WTC11 (cell line): ENCODE data around the gene DBX1.

ENCODE experiments used
- NFYB ChIP-seq: sonication (generic); formaldehyde crosslinking; conservative IDR thresholded peaks from 2 replicates; pipeline ENCODE4 v1.8.0; 2022; ENCODE audit warnings: low read depth, missing genetic modification reagents
- NR3C1 ChIP-seq: sonication (generic); formaldehyde crosslinking; conservative IDR thresholded peaks from 2 replicates; pipeline ENCODE4 v1.8.1; 2023; ENCODE audit warnings: low read depth, mild to moderate bottlenecking, missing genetic modification reagents
- SP1 ChIP-seq: sonication (generic); formaldehyde crosslinking; conservative IDR thresholded peaks from 2 replicates; pipeline ENCODE4 v1.8.1; 2022; ENCODE audit warnings: missing genetic modification reagents
- ZNF121 ChIP-seq: sonication (generic); formaldehyde crosslinking; IDR thresholded peaks from 2 replicates; pipeline ENCODE4 v1.8.0; 2023; ENCODE audit warnings: missing genetic modification reagents
- TF ChIP-seq, protein P1 (sequence below): sonication (generic); formaldehyde crosslinking; IDR thresholded peaks from 2 replicates; pipeline ENCODE4 v1.8.1; 2023; ENCODE audit warnings: mild to moderate bottlenecking, missing genetic modification reagents, borderline replicate concordance
- TF ChIP-seq, protein P2 (sequence below): sonication (generic); formaldehyde crosslinking; IDR thresholded peaks from 2 replicates; pipeline ENCODE4 v1.8.0; 2022; ENCODE audit warnings: mild to moderate bottlenecking, missing genetic modification reagents

DNA sequence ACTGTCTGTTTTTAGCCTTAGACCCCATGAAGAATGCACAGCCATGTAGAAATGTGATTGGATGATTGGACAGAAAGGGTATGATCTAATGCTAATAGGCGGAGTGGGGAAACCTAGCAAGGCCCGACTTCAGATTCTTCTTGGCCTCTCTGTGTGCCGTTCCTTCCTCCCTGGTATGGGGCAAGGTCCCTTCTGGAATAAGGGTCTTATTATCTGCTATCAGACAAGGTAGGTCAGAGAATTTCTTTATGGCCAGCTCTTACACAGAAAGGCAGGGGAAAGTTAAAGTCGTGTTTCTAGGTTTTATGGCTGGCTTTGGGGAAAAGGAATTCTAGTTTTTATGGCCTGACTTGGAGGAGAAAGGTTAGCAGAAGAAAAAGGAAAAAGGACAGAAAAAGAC, 30.6 kb downstream of the DBX1 start:
- TF ChIP-seq SP1 (CRISPR knock-in tag): no peak
- no peak for TF ChIP-seq NFYB
- no peak for TF ChIP-seq ZNF121 (CRISPR knock-in tag)
- no peak for TF ChIP-seq NR3C1
- TF ChIP-seq, protein P1, sequence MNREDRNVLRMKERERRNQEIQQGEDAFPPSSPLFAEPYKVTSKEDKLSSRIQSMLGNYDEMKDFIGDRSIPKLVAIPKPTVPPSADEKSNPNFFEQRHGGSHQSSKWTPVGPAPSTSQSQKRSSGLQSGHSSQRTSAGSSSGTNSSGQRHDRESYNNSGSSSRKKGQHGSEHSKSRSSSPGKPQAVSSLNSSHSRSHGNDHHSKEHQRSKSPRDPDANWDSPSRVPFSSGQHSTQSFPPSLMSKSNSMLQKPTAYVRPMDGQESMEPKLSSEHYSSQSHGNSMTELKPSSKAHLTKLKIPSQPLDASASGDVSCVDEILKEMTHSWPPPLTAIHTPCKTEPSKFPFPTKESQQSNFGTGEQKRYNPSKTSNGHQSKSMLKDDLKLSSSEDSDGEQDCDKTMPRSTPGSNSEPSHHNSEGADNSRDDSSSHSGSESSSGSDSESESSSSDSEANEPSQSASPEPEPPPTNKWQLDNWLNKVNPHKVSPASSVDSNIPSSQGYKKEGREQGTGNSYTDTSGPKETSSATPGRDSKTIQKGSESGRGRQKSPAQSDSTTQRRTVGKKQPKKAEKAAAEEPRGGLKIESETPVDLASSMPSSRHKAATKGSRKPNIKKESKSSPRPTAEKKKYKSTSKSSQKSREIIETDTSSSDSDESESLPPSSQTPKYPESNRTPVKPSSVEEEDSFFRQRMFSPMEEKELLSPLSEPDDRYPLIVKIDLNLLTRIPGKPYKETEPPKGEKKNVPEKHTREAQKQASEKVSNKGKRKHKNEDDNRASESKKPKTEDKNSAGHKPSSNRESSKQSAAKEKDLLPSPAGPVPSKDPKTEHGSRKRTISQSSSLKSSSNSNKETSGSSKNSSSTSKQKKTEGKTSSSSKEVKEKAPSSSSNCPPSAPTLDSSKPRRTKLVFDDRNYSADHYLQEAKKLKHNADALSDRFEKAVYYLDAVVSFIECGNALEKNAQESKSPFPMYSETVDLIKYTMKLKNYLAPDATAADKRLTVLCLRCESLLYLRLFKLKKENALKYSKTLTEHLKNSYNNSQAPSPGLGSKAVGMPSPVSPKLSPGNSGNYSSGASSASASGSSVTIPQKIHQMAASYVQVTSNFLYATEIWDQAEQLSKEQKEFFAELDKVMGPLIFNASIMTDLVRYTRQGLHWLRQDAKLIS: no peak
- TF ChIP-seq, protein P2, sequence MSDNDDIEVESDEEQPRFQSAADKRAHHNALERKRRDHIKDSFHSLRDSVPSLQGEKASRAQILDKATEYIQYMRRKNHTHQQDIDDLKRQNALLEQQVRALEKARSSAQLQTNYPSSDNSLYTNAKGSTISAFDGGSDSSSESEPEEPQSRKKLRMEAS (CRISPR knock-in tag): no peak
